HepG2 (cell line): ENCODE measurements around the gene DCAF7. TPM values are rescaled to one million over a fixed set of nuclear protein-coding genes. Genes with fewer than 3 reads are reported as not detected.

ENCODE experiments used
- AKNA ChIP-seq: sonication (generic); formaldehyde crosslinking; IDR thresholded peaks from 2 replicates; pipeline ENCODE4 v1.4.0; 2020; ENCODE audit warnings: missing genetic modification reagents, borderline replicate concordance
- CBFB ChIP-seq: sonication (generic); formaldehyde crosslinking; IDR thresholded peaks from 2 replicates; pipeline ENCODE4 v1.4.0; 2020; ENCODE audit warnings: missing genetic modification reagents
- GPBP1L1 ChIP-seq: sonication (generic); formaldehyde crosslinking; IDR thresholded peaks from 2 replicates; pipeline ENCODE4 v1.5.0; 2020; ENCODE audit warnings: mild to moderate bottlenecking, missing genetic modification reagents
- HBP1 ChIP-seq: IDR thresholded peaks from 2 replicates; pipeline ENCODE4 v1.6.1; 2016; ENCODE audit warnings: low read depth, control low read depth
- IRX3 ChIP-seq: sonication (generic); formaldehyde crosslinking; IDR thresholded peaks from 2 replicates; pipeline ENCODE4 v1.8.1; 2023; ENCODE audit warnings: mild to moderate bottlenecking, low read depth, missing genetic modification reagents, borderline replicate concordance
- KDM5B ChIP-seq: sonication (generic); formaldehyde crosslinking; IDR thresholded peaks from 2 replicates; pipeline ENCODE4 v1.4.0; 2020; ENCODE audit warnings: missing genetic modification reagents, mild to moderate bottlenecking, borderline replicate concordance
- LBX2 ChIP-seq: sonication (generic); formaldehyde crosslinking; IDR thresholded peaks from 2 replicates; pipeline ENCODE4 v1.5.0; 2020; ENCODE audit warnings: missing genetic modification reagents, mild to moderate bottlenecking, borderline replicate concordance
- NRL ChIP-seq: sonication (generic); formaldehyde crosslinking; IDR thresholded peaks from 2 replicates; pipeline ENCODE4 v1.5.0; 2020; ENCODE audit warnings: missing genetic modification reagents, mild to moderate bottlenecking, moderate library complexity, borderline replicate concordance
- ONECUT2 ChIP-seq: sonication (generic); formaldehyde crosslinking; IDR thresholded peaks from 2 replicates; pipeline ENCODE4 v1.4.0; 2020; ENCODE audit warnings: missing genetic modification reagents
- SNAPC4 ChIP-seq: sonication (generic); formaldehyde crosslinking; IDR thresholded peaks from 2 replicates; pipeline ENCODE4 v1.4.0; 2020; ENCODE audit warnings: mild to moderate bottlenecking, missing genetic modification reagents
- ZNF432 ChIP-seq: sonication (generic); formaldehyde crosslinking; IDR thresholded peaks from 2 replicates; pipeline ENCODE4 v1.5.0; 2020; ENCODE audit warnings: missing genetic modification reagents, mild to moderate bottlenecking, borderline replicate concordance
- ZNF576 ChIP-seq: sonication (generic); formaldehyde crosslinking; IDR thresholded peaks from 2 replicates; pipeline ENCODE4 v1.4.0; 2020; ENCODE audit warnings: mild to moderate bottlenecking, missing genetic modification reagents
- ZNF589 ChIP-seq: sonication (generic); formaldehyde crosslinking; conservative IDR thresholded peaks from 2 replicates; pipeline ENCODE4 v1.8.0; 2022; ENCODE audit warnings: mild to moderate bottlenecking, moderate library complexity, missing genetic modification reagents
- polyA plus RNA-seq, 8 experiments: library from polyadenylated mRNA; depleted of rRNA in 3 of 8; stranded (reverse) in 7 of 8; unstranded in 1 of 8; fragments of >200 nt; fragmentation: Illumina TruSeq in 4 of 8; extraction: Trizol in 4 of 8; gene quantifications; 2 replicates each; pipeline versions ENCODE4 v1.2.1 to v1.2.3, GENCODE V29; 2011 to 2016; ENCODE audit warnings: low read depth in 4 of 8, missing spikeins in 1 of 8, mixed read lengths in 1 of 8; ENCODE audit not compliant: insufficient read depth in 1 of 8
- total RNA-seq, 5 experiments: library from RNA; depleted of rRNA; stranded (reverse); fragments of >200 nt; fragmentation: Illumina TruSeq; extraction: Trizol; gene quantifications; 2 replicates each; pipeline ENCODE4 v1.2.3, GENCODE V29; 2016; ENCODE audit warnings: low read depth in 1 of 5

DCAF7 gene
- total and polyA plus RNA-seq, 2 of the 13 experiments (the other 11 are each of a cell fraction or from before 2014, with no cell fraction given): 55.2 to 73.4 TPM

- TF ChIP-seq AKNA (CRISPR knock-in tag) (no peak), ZNF589 (no peak), NRL (CRISPR knock-in tag) (peak; percentile 71), ONECUT2 (CRISPR knock-in tag) (peak; percentile 34; the same call in 1 of the 2 replicates), KDM5B (CRISPR knock-in tag) (peak; percentile 97), IRX3 (CRISPR knock-in tag) (no peak), ZNF432 (no peak), HBP1 (peak; percentile 49), ZNF576 (no peak), SNAPC4 (CRISPR knock-in tag) (peak; percentile 96), GPBP1L1 (CRISPR knock-in tag) (no peak), LBX2 (CRISPR knock-in tag) (peak; percentile 91; the same call in 1 of the 2 replicates), CBFB (CRISPR knock-in tag) (no peak; the same call in 1 of the 2 replicates)
These were observed 71.7 kb downstream of the DCAF7 start, which contains the start of gene MAP3K3 (continued) for GRCh38 chr17:63621684-63622573.
